HepG2 (cell line): ENCODE measurements around the gene RNF40. TPM values are rescaled to one million over a fixed set of nuclear protein-coding genes. Genes with fewer than 3 reads are reported as not detected.

Experiments
- ASH2L ChIP-seq: fragments of 300-600, 200-600 bp; sonication (generic); IDR thresholded peaks from 2 replicates; pipeline ENCODE4 v1.7.0; 2017; ENCODE audit warnings: low read depth, mild to moderate bottlenecking, moderate library complexity, mixed read lengths, low read length; ENCODE audit not compliant: insufficient read length
- CCDC6 ChIP-seq: sonication (generic); formaldehyde crosslinking; IDR thresholded peaks from 2 replicates; pipeline ENCODE4 v1.8.1; 2022; ENCODE audit warnings: mild to moderate bottlenecking, missing genetic modification reagents, moderate library complexity
- DNMT3B ChIP-seq: conservative IDR thresholded peaks from 2 replicates; pipeline ENCODE4 v1.6.1; 2016; ENCODE audit warnings: missing biosample characterization, control low read depth
- FOXM1 ChIP-seq: sonication (generic); formaldehyde crosslinking; IDR thresholded peaks from 2 replicates; pipeline ENCODE4 v1.5.0; 2020; ENCODE audit warnings: missing genetic modification reagents
- HHEX ChIP-seq: IDR thresholded peaks from 2 replicates; pipeline ENCODE4 v1.6.1; 2016; ENCODE audit warnings: control low read depth
- HOXA3 ChIP-seq: sonication (generic); formaldehyde crosslinking; IDR thresholded peaks from 2 replicates; pipeline ENCODE4 v1.5.0; 2020; ENCODE audit warnings: missing genetic modification reagents
- KLF13 ChIP-seq: sonication (generic); formaldehyde crosslinking; IDR thresholded peaks from 2 replicates; pipeline ENCODE4 v1.4.0; 2020; ENCODE audit warnings: mild to moderate bottlenecking, missing genetic modification reagents
- KLF16 ChIP-seq, 2 experiments: sonication (generic) in 1 of 2; formaldehyde crosslinking in 1 of 2; IDR thresholded peaks; 2 replicates each; pipeline versions ENCODE4 v1.6.1 to v1.8.0; 2016 to 2023; ENCODE audit warnings: missing genetic modification reagents in 2 of 2, missing compliant biosample characterization in 1 of 2
- MTA3 ChIP-seq: sonication (generic); formaldehyde crosslinking; IDR thresholded peaks from 2 replicates; pipeline ENCODE4 v1.4.0; 2020; ENCODE audit warnings: missing genetic modification reagents
- NCOA5 ChIP-seq: sonication (generic); formaldehyde crosslinking; IDR thresholded peaks from 2 replicates; pipeline ENCODE4 v1.4.0; 2020; ENCODE audit warnings: missing genetic modification reagents
- NCOR1 ChIP-seq: fragments of 200-600 bp; sonication (generic); IDR thresholded peaks from 2 replicates; pipeline ENCODE4 v1.7.0; 2017; ENCODE audit warnings: antibody characterized with exemption, low read length, borderline replicate concordance
- NFE2L2 ChIP-seq: fragments of 150-350 bp; IDR thresholded peaks from 2 replicates; pipeline ENCODE4 v1.6.1; 2014; ENCODE audit warnings: low read length
- PAF1 ChIP-seq: IDR thresholded peaks from 2 replicates; pipeline ENCODE4 v1.6.1; 2016; ENCODE audit warnings: missing genetic modification reagents, missing compliant biosample characterization
- PHF5A ChIP-seq: IDR thresholded peaks from one replicate; pipeline ENCODE4 v1.6.1; 2018; ENCODE audit warnings: low read depth, missing genetic modification reagents; ENCODE audit not compliant: unreplicated experiment
- SATB2 ChIP-seq: sonication (generic); formaldehyde crosslinking; IDR thresholded peaks from 2 replicates; pipeline ENCODE4 v1.5.0; 2020; ENCODE audit warnings: missing genetic modification reagents
- SP1 ChIP-seq, 2 experiments: fragments of 450-650 bp in 1 of 2; sonication (generic) in 1 of 2; formaldehyde crosslinking in 1 of 2; IDR thresholded peaks; 2 replicates each; pipeline versions ENCODE4 v1.4.0 to v1.6.1; 2016 to 2020; ENCODE audit warnings: missing genetic modification reagents in 1 of 2
- ZFX ChIP-seq: sonication (generic); formaldehyde crosslinking; IDR thresholded peaks from 2 replicates; pipeline ENCODE4 v1.4.0; 2020; ENCODE audit warnings: mild to moderate bottlenecking, low read depth, missing genetic modification reagents, moderate library complexity
- ZKSCAN1 ChIP-seq: fragments of 150-350 bp; IDR thresholded peaks from 2 replicates; pipeline ENCODE4 v1.6.1; 2014; ENCODE audit warnings: low read length
- ZNF143 ChIP-seq: sonication (generic); formaldehyde crosslinking; IDR thresholded peaks from 2 replicates; pipeline ENCODE4 v1.4.0; 2020; ENCODE audit warnings: missing genetic modification reagents
- ZNF235 ChIP-seq: sonication (generic); formaldehyde crosslinking; IDR thresholded peaks from 2 replicates; pipeline ENCODE4 v1.8.1; 2023; ENCODE audit warnings: mild to moderate bottlenecking, missing genetic modification reagents, borderline replicate concordance
- ZNF383 ChIP-seq: sonication (generic); formaldehyde crosslinking; IDR thresholded peaks from 2 replicates; pipeline ENCODE4 v1.4.0; 2020; ENCODE audit warnings: missing genetic modification reagents, mild to moderate bottlenecking, borderline replicate concordance
- ZNF549 ChIP-seq: sonication (generic); formaldehyde crosslinking; IDR thresholded peaks from 2 replicates; pipeline ENCODE4 v1.5.0; 2020; ENCODE audit warnings: missing genetic modification reagents
- ZNF615 ChIP-seq: sonication (generic); formaldehyde crosslinking; IDR thresholded peaks from 2 replicates; pipeline ENCODE4 v1.5.0; 2020; ENCODE audit warnings: mild to moderate bottlenecking, missing genetic modification reagents, borderline replicate concordance
- polyA plus RNA-seq, 8 experiments: library from polyadenylated mRNA; depleted of rRNA in 3 of 8; stranded (reverse) in 7 of 8; unstranded in 1 of 8; fragments of >200 nt; fragmentation: Illumina TruSeq in 4 of 8; extraction: Trizol in 4 of 8; gene quantifications; 2 replicates each; pipeline versions ENCODE4 v1.2.1 to v1.2.3, GENCODE V29; 2011 to 2016; ENCODE audit warnings: low read depth in 4 of 8, missing spikeins in 1 of 8, mixed read lengths in 1 of 8; ENCODE audit not compliant: insufficient read depth in 1 of 8
- total RNA-seq, 5 experiments: library from RNA; depleted of rRNA; stranded (reverse); fragments of >200 nt; fragmentation: Illumina TruSeq; extraction: Trizol; gene quantifications; 2 replicates each; pipeline ENCODE4 v1.2.3, GENCODE V29; 2016; ENCODE audit warnings: low read depth in 1 of 5
- TF ChIP-seq, protein P1 (sequence below): IDR thresholded peaks from 2 replicates; pipeline ENCODE4 v1.6.1; 2016; ENCODE audit warnings: mild to moderate bottlenecking, missing biosample characterization, missing genetic modification reagents
- TF ChIP-seq, protein P2 (sequence below): sonication (generic); formaldehyde crosslinking; IDR thresholded peaks from 2 replicates; pipeline ENCODE4; 2020; ENCODE audit warnings: missing genetic modification reagents, mild to moderate bottlenecking, borderline replicate concordance
- TF ChIP-seq, protein P3 (sequence below): sonication (generic); formaldehyde crosslinking; IDR thresholded peaks from 2 replicates; pipeline ENCODE4 v1.9.0; 2021; ENCODE audit warnings: missing genetic modification reagents, mild to moderate bottlenecking, borderline replicate concordance

Gene RNF40
- total and polyA plus RNA-seq, 2 of the 13 experiments (the other 11 are each of a cell fraction or from before 2014, with no cell fraction given) = 84.0 to 85.6 TPM

DNA sequence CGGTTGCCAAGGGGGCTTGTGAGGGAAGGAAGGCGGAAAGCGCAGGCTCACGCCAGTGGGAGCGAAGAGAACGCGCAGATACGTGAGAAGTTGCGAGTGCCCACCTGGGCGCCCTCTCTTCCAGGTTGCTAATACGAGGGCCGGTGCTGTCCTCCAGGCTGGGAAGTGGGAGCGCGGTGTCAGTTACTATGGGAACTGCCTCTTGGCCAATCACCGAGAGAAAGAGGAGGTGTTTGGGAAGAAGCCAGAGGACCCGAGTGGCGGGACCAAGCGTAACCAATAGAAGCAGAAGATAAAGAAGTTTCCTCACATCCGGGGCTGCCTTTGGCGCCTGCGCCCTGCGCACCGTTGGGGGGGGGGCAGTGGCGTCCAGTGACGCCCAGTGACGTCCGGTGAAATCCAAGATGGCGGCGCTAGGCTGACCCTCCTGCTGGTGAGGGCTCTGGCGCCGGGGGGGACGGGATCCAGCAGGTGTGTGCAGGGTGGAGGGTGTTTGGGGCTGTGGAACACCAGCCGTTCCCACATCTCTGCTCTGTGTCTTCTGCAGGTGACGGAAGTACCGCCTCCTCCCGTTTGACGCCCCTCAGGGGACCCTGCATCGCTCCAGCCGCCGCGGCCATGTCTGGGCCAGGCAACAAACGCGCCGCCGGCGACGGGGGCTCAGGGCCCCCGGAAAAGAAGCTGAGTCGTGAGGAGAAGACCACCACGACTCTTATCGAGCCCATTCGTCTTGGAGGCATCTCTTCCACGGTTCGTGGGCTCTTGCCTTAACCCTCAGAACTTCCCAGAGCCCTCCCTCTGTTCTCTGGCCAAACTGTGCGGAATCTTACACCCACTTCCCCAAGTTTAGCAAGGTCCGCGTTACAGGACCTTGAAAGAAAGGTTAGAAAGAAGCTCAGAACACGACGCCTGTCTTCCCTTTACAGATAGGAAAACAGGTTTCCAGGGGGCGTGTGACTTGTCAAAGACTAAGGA is at the start of gene RNF40, which contains the start of gene CFAP119 (continued):
- 0 out of 2 replicates have a peak, but pooled peaks have one; percentile 44 for TF ChIP-seq SATB2
- TF ChIP-seq ZNF383 (CRISPR knock-in tag) = no peak
- peak; percentile 36; the same call in 1 of the 2 replicates for TF ChIP-seq NCOR1
- TF ChIP-seq NCOA5 (CRISPR knock-in tag) = no peak
- TF ChIP-seq CCDC6 (CRISPR knock-in tag) = peak; percentile 89; the same call in 1 of the 2 replicates
- TF ChIP-seq, protein P1, sequence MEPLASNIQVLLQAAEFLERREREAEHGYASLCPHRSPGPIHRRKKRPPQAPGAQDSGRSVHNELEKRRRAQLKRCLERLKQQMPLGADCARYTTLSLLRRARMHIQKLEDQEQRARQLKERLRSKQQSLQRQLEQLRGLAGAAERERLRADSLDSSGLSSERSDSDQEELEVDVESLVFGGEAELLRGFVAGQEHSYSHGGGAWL = peak; percentile 69; the same call in 1 of the 2 replicates
- no peak for TF ChIP-seq ZKSCAN1
- TF ChIP-seq, protein P2, sequence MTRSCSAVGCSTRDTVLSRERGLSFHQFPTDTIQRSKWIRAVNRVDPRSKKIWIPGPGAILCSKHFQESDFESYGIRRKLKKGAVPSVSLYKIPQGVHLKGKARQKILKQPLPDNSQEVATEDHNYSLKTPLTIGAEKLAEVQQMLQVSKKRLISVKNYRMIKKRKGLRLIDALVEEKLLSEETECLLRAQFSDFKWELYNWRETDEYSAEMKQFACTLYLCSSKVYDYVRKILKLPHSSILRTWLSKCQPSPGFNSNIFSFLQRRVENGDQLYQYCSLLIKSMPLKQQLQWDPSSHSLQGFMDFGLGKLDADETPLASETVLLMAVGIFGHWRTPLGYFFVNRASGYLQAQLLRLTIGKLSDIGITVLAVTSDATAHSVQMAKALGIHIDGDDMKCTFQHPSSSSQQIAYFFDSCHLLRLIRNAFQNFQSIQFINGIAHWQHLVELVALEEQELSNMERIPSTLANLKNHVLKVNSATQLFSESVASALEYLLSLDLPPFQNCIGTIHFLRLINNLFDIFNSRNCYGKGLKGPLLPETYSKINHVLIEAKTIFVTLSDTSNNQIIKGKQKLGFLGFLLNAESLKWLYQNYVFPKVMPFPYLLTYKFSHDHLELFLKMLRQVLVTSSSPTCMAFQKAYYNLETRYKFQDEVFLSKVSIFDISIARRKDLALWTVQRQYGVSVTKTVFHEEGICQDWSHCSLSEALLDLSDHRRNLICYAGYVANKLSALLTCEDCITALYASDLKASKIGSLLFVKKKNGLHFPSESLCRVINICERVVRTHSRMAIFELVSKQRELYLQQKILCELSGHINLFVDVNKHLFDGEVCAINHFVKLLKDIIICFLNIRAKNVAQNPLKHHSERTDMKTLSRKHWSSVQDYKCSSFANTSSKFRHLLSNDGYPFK = peak; percentile 99
- TF ChIP-seq HHEX (CRISPR knock-in tag) = no peak
- peak; percentile 19; the same call in 1 of the 2 replicates for TF ChIP-seq ZNF235 (CRISPR knock-in tag)
- TF ChIP-seq, protein P3, sequence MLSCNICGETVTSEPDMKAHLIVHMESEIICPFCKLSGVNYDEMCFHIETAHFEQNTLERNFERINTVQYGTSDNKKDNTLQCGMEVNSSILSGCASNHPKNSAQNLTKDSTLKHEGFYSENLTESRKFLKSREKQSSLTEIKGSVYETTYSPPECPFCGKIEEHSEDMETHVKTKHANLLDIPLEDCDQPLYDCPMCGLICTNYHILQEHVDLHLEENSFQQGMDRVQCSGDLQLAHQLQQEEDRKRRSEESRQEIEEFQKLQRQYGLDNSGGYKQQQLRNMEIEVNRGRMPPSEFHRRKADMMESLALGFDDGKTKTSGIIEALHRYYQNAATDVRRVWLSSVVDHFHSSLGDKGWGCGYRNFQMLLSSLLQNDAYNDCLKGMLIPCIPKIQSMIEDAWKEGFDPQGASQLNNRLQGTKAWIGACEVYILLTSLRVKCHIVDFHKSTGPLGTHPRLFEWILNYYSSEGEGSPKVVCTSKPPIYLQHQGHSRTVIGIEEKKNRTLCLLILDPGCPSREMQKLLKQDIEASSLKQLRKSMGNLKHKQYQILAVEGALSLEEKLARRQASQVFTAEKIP (CRISPR knock-in tag) = no peak
- TF ChIP-seq NFE2L2 = no peak
- peak; percentile 99 for TF ChIP-seq HOXA3 (CRISPR knock-in tag)
- TF ChIP-seq ZNF615 = no peak; the same call in 1 of the 2 replicates
- TF ChIP-seq ZNF143 (CRISPR knock-in tag) = peak; percentile 70
- peak; percentile 44 for TF ChIP-seq PHF5A
- TF ChIP-seq PAF1 (CRISPR knock-in tag) = no peak
- TF ChIP-seq ASH2L = peak; percentile 81
- peak; percentile 63 for TF ChIP-seq ZFX (CRISPR knock-in tag)
- no peak for TF ChIP-seq SP1 (IDR thresholded peaks at IDR 0.05)
- TF ChIP-seq SP1 (CRISPR knock-in tag; IDR thresholded peaks at IDR 0.05) = peak; percentile 59; the same call in 1 of the 2 replicates
- TF ChIP-seq KLF16 (CRISPR knock-in tag; IDR thresholded peaks at IDR 0.05) = peak in 1 of 2 experiments; percentile 79; a peak in 2 of 4 replicates
- TF ChIP-seq FOXM1 (CRISPR knock-in tag) = no peak
- TF ChIP-seq ZNF549 (CRISPR knock-in tag) = no peak
- no peak for TF ChIP-seq MTA3 (CRISPR knock-in tag)
- TF ChIP-seq DNMT3B (CRISPR knock-in tag) = no peak
- TF ChIP-seq KLF13 (CRISPR knock-in tag) = no peak
